NT2/D1 (cell line): ENCODE results near the gene TKFC.

Source experiments
- SUZ12 ChIP-seq: IDR thresholded peaks from 2 replicates; pipeline ENCODE4 v1.6.1; 2011; ENCODE audit not compliant: insufficient read length, insufficient read depth; ENCODE audit errors: extremely low read depth
- YY1 ChIP-seq: IDR thresholded peaks from 2 replicates; pipeline ENCODE4 v1.6.1; 2011; ENCODE audit not compliant: insufficient read length, insufficient read depth
- ZNF274 ChIP-seq: IDR thresholded peaks from 2 replicates; pipeline ENCODE4 v1.6.1; 2011; ENCODE audit warnings: mild to moderate bottlenecking, low read depth, low read length

DNA sequence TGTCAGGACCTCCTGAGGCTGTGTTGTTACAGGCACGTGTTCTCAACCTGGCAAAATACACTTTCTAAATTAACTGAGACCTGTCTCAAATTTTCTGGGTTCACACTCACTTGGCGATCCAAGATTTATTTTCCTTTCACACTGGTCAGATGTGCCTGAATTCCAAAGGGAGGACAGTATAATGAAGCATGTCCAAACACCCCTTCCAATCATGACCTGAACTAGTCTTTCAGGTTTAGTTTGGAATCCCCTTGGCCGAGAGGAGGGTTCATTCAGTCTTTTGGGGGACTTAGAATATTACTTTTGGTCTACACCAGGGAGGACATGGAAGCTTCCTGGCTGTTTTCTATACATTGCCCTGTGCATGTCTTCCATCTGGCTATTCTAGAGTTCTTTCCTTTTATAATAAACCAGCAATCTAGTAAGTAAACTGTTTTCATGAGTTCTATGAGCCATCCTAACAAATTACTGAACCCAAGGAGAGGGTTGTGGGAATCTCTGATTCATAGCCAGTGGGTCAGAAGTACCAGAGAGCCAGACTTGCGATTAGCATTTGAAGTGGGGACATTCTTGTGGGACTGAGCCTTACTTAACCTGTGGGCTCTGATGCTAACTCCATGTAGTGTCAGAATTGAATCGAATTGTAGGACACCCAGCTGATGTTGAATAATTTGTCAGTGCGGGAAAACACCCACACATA is 44.6 kb downstream of the TKFC start:
- TF ChIP-seq YY1: no peak
- no peak for TF ChIP-seq ZNF274
- no peak for TF ChIP-seq SUZ12
